ENCODE data around the gene MRAP2. TPM values are rescaled to one million over a fixed set of nuclear protein-coding genes. Genes with fewer than 3 reads are reported as not detected.
A peak's percentile ranks its signal among the peaks of the same experiment; 100 is the strongest.
"Not testable (repeated sequence)": the region's sequence is repeated elsewhere in the genome, so short reads cannot be mapped to it uniquely, and the experiment has no call there.

Gene MRAP2
- polyA plus RNA-seq, 1 donor (not counting 4 experiments of a cell fraction or from before 2014, with no cell fraction given), result 3.0 TPM

DNA sequence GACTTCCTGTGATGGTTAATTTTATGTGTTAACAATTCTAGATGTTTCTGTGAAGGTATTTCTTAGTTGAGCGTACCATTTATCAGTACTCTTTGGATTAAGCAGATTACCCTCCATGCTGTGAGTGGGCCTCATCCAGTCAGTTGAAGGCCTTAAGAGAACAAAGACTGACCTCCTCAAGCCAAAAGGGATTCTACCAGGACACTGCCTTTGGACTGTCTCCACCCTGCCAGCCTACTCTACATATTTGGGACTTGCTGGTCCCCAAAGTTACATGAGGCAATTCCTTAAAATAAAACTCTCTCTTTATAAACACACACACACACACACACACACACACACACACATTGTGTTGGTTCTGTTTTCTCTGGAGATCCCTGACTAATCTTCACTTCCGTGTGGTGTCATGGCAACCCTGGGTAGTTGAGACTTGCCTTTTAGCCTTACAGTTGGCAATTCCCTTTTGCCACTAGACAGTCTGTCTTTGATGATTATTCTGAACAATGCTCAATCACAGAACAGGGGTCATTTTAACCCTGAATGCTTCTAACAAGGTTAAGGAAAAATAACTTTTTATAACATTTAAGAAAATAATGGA is 32.2 kb downstream of the MRAP2 start:
- H3K4me2 ChIP-seq (ENCODE audit: control insufficient read depth, extremely low read depth, insufficient read depth, low read depth, low read length), result peak overlapping the region; percentile 31
- no peaks in the 10 kb centered on the region for H3K9me3 ChIP-seq (ENCODE audit: control insufficient read depth, low read depth, low read length)
- FAIRE-seq, result peak; percentile 94

DNA sequence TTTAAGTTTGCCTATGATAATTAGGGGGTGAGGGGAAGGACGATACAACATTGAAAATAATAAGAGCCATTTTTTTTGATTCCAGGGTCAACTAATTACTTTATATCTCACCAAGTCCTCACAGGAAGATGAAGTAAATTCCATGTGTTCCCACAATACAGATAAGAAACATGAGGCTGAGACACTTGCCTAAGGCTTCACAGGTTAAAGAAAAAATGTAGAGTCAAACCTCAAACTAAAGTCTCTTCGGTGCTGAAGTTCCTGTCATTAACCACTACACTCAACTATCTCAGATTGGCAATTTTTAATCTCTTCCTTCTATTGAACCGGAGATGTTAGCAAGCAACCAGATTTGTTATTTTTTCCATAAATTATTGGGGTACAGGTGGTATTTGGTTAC is 33.0 kb downstream of the MRAP2 start:
- no peak for DNase-seq (ENCODE audit: low read depth, low spot score)
- Histone ChIP-seq H3K79me2 (ENCODE audit: control insufficient read depth, insufficient read depth, low read length) (no peaks in the 10 kb centered on the region), H3K27ac (ENCODE audit: control insufficient read depth, insufficient read depth, low read length) (no peak overlapping the region), H3K9me1 (ENCODE audit: control insufficient read depth, extremely low read depth, insufficient read depth, low read length) (no peaks in the 10 kb centered on the region), H3K9ac (ENCODE audit: control insufficient read depth, extremely low read depth, insufficient read depth, low read length) (no peak overlapping the region), H2AFZ (ENCODE audit: control insufficient read depth, low read length) (no peak overlapping the region), H3K4me2 (ENCODE audit: control insufficient read depth, extremely low read depth, insufficient read depth, low read depth, low read length) (peak overlapping the region; percentile 31), H3K4me1 (ENCODE audit: control insufficient read depth, extremely low read depth, insufficient read depth, low read length) (peaks cover 9% of the 10 kb centered on the region), H3K9me3 (ENCODE audit: control insufficient read depth, low read depth, low read length) (no peaks in the 10 kb centered on the region), H3K36me3 (ENCODE audit: control insufficient read depth in 2 of 2, extremely low read depth in 1 of 2, insufficient read depth in 2 of 2, low read length in 2 of 2) (no peaks in the 10 kb centered on the region), H3K27me3 (ENCODE audit: control insufficient read depth, extremely low read depth, insufficient read depth, low read length) (no peaks in the 10 kb centered on the region), H3K4me3 (ENCODE audit: control insufficient read depth in 2 of 3, extremely low read depth in 1 of 3, insufficient read depth in 2 of 3, low read depth in 1 of 3, low read length in 3 of 3) (peak overlapping the region in 1 of 3 experiments; percentile 26), H4K20me1 (ENCODE audit: control insufficient read depth, extremely low read depth, insufficient read depth, low read length) (no peaks in the 10 kb centered on the region)
- dilution Hi-C loops (cut with MboI; ENCODE audit: extremely low pct_ligation_motif_present, low sequenced_read_pairs), result no loop called here
- no peak for FAIRE-seq
- TF ChIP-seq EZH2 (IDR thresholded peaks at IDR 0.05; ENCODE audit: low read length), result no peak
- TF ChIP-seq, protein P1, sequence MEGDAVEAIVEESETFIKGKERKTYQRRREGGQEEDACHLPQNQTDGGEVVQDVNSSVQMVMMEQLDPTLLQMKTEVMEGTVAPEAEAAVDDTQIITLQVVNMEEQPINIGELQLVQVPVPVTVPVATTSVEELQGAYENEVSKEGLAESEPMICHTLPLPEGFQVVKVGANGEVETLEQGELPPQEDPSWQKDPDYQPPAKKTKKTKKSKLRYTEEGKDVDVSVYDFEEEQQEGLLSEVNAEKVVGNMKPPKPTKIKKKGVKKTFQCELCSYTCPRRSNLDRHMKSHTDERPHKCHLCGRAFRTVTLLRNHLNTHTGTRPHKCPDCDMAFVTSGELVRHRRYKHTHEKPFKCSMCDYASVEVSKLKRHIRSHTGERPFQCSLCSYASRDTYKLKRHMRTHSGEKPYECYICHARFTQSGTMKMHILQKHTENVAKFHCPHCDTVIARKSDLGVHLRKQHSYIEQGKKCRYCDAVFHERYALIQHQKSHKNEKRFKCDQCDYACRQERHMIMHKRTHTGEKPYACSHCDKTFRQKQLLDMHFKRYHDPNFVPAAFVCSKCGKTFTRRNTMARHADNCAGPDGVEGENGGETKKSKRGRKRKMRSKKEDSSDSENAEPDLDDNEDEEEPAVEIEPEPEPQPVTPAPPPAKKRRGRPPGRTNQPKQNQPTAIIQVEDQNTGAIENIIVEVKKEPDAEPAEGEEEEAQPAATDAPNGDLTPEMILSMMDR (optimal IDR thresholded peaks at IDR 0.05 in 1 of 3, IDR thresholded peaks at IDR 0.05 in 1 of 3, conservative IDR thresholded peaks at IDR 0.05 in 1 of 3; ENCODE audit: extremely low read depth in 1 of 3, insufficient read depth in 2 of 3, low read length in 3 of 3), result no peak

More for the DNA sequence above, 32.2 kb downstream of the MRAP2 start:
- H3K79me2 ChIP-seq (ENCODE audit: control insufficient read depth, insufficient read depth, low read length), result no peaks in the 10 kb centered on the region
- no peaks in the 10 kb centered on the region for H3K36me3 ChIP-seq (ENCODE audit: control insufficient read depth in 2 of 2, extremely low read depth in 1 of 2, insufficient read depth in 2 of 2, low read length in 2 of 2)
- H3K4me1 ChIP-seq (ENCODE audit: control insufficient read depth, extremely low read depth, insufficient read depth, low read length), result peaks cover 9% of the 10 kb centered on the region
- no peak for TF ChIP-seq EZH2 (IDR thresholded peaks at IDR 0.05; ENCODE audit: low read length)
- TF ChIP-seq, protein P1 (optimal IDR thresholded peaks at IDR 0.05 in 1 of 3, IDR thresholded peaks at IDR 0.05 in 1 of 3, conservative IDR thresholded peaks at IDR 0.05 in 1 of 3; ENCODE audit: extremely low read depth in 1 of 3, insufficient read depth in 2 of 3, low read length in 3 of 3), result no peak
- H3K9ac ChIP-seq (ENCODE audit: control insufficient read depth, extremely low read depth, insufficient read depth, low read length), result no peak overlapping the region
- no peaks in the 10 kb centered on the region for H3K27me3 ChIP-seq (ENCODE audit: control insufficient read depth, extremely low read depth, insufficient read depth, low read length)
- H3K9me1 ChIP-seq (ENCODE audit: control insufficient read depth, extremely low read depth, insufficient read depth, low read length), result no peaks in the 10 kb centered on the region
- peak; percentile 46 for DNase-seq (ENCODE audit: low read depth, low spot score)
- peak overlapping the region in 1 of 3 experiments; percentile 26 for H3K4me3 ChIP-seq (ENCODE audit: control insufficient read depth in 2 of 3, extremely low read depth in 1 of 3, insufficient read depth in 2 of 3, low read depth in 1 of 3, low read length in 3 of 3)
- no peak overlapping the region for H3K27ac ChIP-seq (ENCODE audit: control insufficient read depth, insufficient read depth, low read length)
- H2AFZ ChIP-seq (ENCODE audit: control insufficient read depth, low read length), result peak overlapping the region; percentile 74
- H4K20me1 ChIP-seq (ENCODE audit: control insufficient read depth, extremely low read depth, insufficient read depth, low read length), result no peaks in the 10 kb centered on the region
- dilution Hi-C loops (cut with MboI; ENCODE audit: extremely low pct_ligation_motif_present, low sequenced_read_pairs), result no loop called here

DNA sequence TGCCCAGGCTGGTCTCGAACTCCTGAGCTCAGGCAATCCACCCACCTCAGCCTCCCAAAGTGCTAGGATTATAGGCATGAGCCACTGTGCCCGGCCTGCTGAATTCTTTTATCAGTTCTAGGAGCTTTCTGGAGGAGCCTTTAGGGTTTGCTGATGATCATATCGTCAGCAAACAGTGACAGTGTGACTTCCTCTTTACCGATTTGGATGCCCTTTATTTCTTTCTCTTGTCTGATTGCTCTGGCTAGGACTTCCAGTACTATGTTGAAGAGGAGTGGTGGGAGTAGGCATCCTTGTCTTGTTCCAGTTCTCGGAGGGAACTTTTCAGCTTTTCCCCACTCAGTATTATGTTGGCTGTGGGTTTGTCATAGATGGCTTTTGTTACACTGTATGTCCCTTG is 35.3 kb downstream of the MRAP2 start:
- H2AFZ ChIP-seq (ENCODE audit: control insufficient read depth, low read length); H3K4me3 ChIP-seq (ENCODE audit: control insufficient read depth in 2 of 3, extremely low read depth in 1 of 3, insufficient read depth in 2 of 3, low read depth in 1 of 3, low read length in 3 of 3); FAIRE-seq; H3K27ac ChIP-seq (ENCODE audit: control insufficient read depth, insufficient read depth, low read length); H3K79me2 ChIP-seq (ENCODE audit: control insufficient read depth, insufficient read depth, low read length); dilution Hi-C loops (cut with MboI; ENCODE audit: extremely low pct_ligation_motif_present, low sequenced_read_pairs); H3K4me2 ChIP-seq (ENCODE audit: control insufficient read depth, extremely low read depth, insufficient read depth, low read depth, low read length); H3K9ac ChIP-seq (ENCODE audit: control insufficient read depth, extremely low read depth, insufficient read depth, low read length); H3K4me1 ChIP-seq (ENCODE audit: control insufficient read depth, extremely low read depth, insufficient read depth, low read length); H3K9me3 ChIP-seq (ENCODE audit: control insufficient read depth, low read depth, low read length); H3K27me3 ChIP-seq (ENCODE audit: control insufficient read depth, extremely low read depth, insufficient read depth, low read length); H4K20me1 ChIP-seq (ENCODE audit: control insufficient read depth, extremely low read depth, insufficient read depth, low read length); H3K36me3 ChIP-seq (ENCODE audit: control insufficient read depth in 2 of 2, extremely low read depth in 1 of 2, insufficient read depth in 2 of 2, low read length in 2 of 2); H3K9me1 ChIP-seq (ENCODE audit: control insufficient read depth, extremely low read depth, insufficient read depth, low read length); DNase-seq (ENCODE audit: low read depth, low spot score): not testable (repeated sequence)
